Caco-2 (cell line): Measurements from ENCODE around the gene KDF1. TPM values are rescaled to one million over a fixed set of nuclear protein-coding genes. Genes with fewer than 3 reads are reported as not detected.

ENCODE experiments used
- BruUV-seq: library from RNA; stranded (reverse); fragments of 400-500 nt; replicated peaks from 2 replicates; lab custom pipeline; 2021; lab: Mats Ljungman, UMichigan
- CTCF ChIA-PET: fragments of 300-600 bp; sonication (Branson Sonifier 250); formaldehyde crosslinking; loops from one replicate; lab custom pipeline; 2022; ENCODE audit warnings: antibody characterized with exemption; lab: Charles Lee
- POLR2A ChIA-PET: fragments of 300-600 bp; sonication (Branson Sonifier 250); formaldehyde crosslinking; loops from one replicate; lab custom pipeline; 2022; ENCODE audit warnings: antibody characterized with exemption; lab: Charles Lee
- DNase-seq, 2 experiments: peaks; one replicate each; pipeline versions ENCODE4 v3.0.0 to v3.0.0-alpha.2; 2020 to 2022
- H3K27me3 ChIP-seq: replicated peaks from 2 replicates; pipeline ENCODE4 v1.6.0; 2011; ENCODE audit warnings: low read length; ENCODE audit not compliant: control insufficient read depth, insufficient read depth
- H3K36me3 ChIP-seq: 2 replicates; pipeline ENCODE4 v1.5.1; 2011; ENCODE audit warnings: low read length; ENCODE audit not compliant: control insufficient read depth, insufficient read depth
- H3K4me1 ChIP-seq: fragments of 250-450 bp; sonication (Bioruptor Pico); 2 replicates; pipeline ENCODE4 v1.5.1; 2020; ENCODE audit warnings: mild to moderate bottlenecking
- H3K4me3 ChIP-seq: 2 replicates; pipeline ENCODE4 v1.5.1; 2011; ENCODE audit warnings: low read depth, mild to moderate bottlenecking, control low read depth, low read length
- H3K9me3 ChIP-seq: fragments of 250-450 bp; sonication (Bioruptor Pico); 2 replicates; pipeline ENCODE4 v1.5.1; 2020; ENCODE audit warnings: mild to moderate bottlenecking, moderate library complexity
- H3K27ac Mint-ChIP-seq: one replicate; pipeline ENCODE4 v1.8.0; 2022; ENCODE audit warnings: mixed read lengths; ENCODE audit not compliant: unreplicated experiment
- H3K27me3 Mint-ChIP-seq: one replicate; pipeline ENCODE4 v1.8.0; 2022; ENCODE audit warnings: mixed read lengths; ENCODE audit not compliant: insufficient read depth, unreplicated experiment
- H3K36me3 Mint-ChIP-seq: one replicate; pipeline ENCODE4 v1.8.0; 2022; ENCODE audit warnings: mild to moderate bottlenecking, mixed read lengths; ENCODE audit not compliant: insufficient read depth, unreplicated experiment
- H3K4me1 Mint-ChIP-seq: one replicate; pipeline ENCODE4 v1.8.0; 2022; ENCODE audit warnings: low read depth, mixed read lengths; ENCODE audit not compliant: unreplicated experiment
- H3K4me3 Mint-ChIP-seq: one replicate; pipeline ENCODE4 v1.8.0; 2022; ENCODE audit warnings: mild to moderate bottlenecking, moderate library complexity, mixed read lengths; ENCODE audit not compliant: unreplicated experiment
- H3K9me3 Mint-ChIP-seq: one replicate; pipeline ENCODE4 v1.8.0; 2022; ENCODE audit warnings: mixed read lengths; ENCODE audit not compliant: unreplicated experiment
- CTCF ChIP-seq, 2 experiments: fragments of 200-600 bp in 1 of 2; IDR thresholded peaks; 1 replicate in 1 of 2; 2 replicates in 1 of 2; pipeline versions ENCODE4 v1.5.1 to v1.8.0; 2011 to 2022; ENCODE audit warnings: antibody characterized with exemption in 1 of 2, control low read depth in 1 of 2, inconsistent platforms in 1 of 2, low read depth in 1 of 2, low read length in 1 of 2, mild to moderate bottlenecking in 1 of 2, moderate library complexity in 1 of 2; ENCODE audit not compliant: insufficient read depth in 1 of 2, severe bottlenecking in 1 of 2, unreplicated experiment in 1 of 2
- intact Hi-C: fragments of 100-400 bp; cut with micrococcal nuclease; formaldehyde crosslinking; loops from one replicate; pipeline ENCODE4 v1.10.0; 2022; ENCODE audit not compliant: unreplicated experiment
- total RNA-seq: library from RNA; stranded (reverse); gene quantifications from 2 replicates; pipeline ENCODE4 v1.2.3, GENCODE V29; 2022

KDF1 gene
- total RNA-seq, 1 experiment from 2014 or later: 14.1 TPM

GRCh38 chr1:26957306-26957705 is 3.0 kb downstream of the KDF1 start:
- Histone ChIP-seq H3K4me1 (0 out of 2 replicates have a peak, but pooled peaks cover 2% of the 10 kb centered on the region), H3K9me3 (no peaks in the 10 kb centered on the region), H3K36me3 (peaks cover under 1% of the 10 kb centered on the region; the same call in 1 of the 2 replicates), H3K4me3 (no peak overlapping the region), H3K27me3 (no peaks in the 10 kb centered on the region)
- Mint-ChIP-seq H3K9me3 (no peaks in the 10 kb centered on the region), H3K4me3 (no peak overlapping the region), H3K36me3 (peaks cover 16% of the 10 kb centered on the region), H3K27me3 (no peaks in the 10 kb centered on the region), H3K4me1 (no peaks in the 10 kb centered on the region), H3K27ac (no peak overlapping the region)
- intact Hi-C loops: no loop called here
- TSS peak; percentile 10 for BruUV-seq
- no peak for TF ChIP-seq CTCF (IDR thresholded peaks at IDR 0.05; ENCODE audit: insufficient read depth in 1 of 2, low read depth in 1 of 2, low read length in 1 of 2, severe bottlenecking in 1 of 2, unreplicated experiment in 1 of 2)
- ChIA-PET CTCF (no interaction called here), POLR2A (interaction anchor here (0.7 kb wide), 1 partner anchor 51 kb away, joined by 6 read pairs; no protein-coding TSS in a partner anchor)
- no peak for DNase-seq

GRCh38 chr1:26956321-26956720 is 3.9 kb downstream of the KDF1 start:
- intact Hi-C loops: no loop called here
- 0 out of 2 replicates have a peak, but pooled peaks cover 2% of the 10 kb centered on the region for H3K4me1 ChIP-seq
- no peak overlapping the region for H3K4me3 ChIP-seq
- TF ChIP-seq CTCF (IDR thresholded peaks at IDR 0.05; ENCODE audit: insufficient read depth in 1 of 2, low read depth in 1 of 2, low read length in 1 of 2, severe bottlenecking in 1 of 2, unreplicated experiment in 1 of 2): no peak
- no peaks in the 10 kb centered on the region for H3K27me3 ChIP-seq
- CTCF ChIA-PET: no interaction called here
- no peaks in the 10 kb centered on the region for H3K4me1 Mint-ChIP-seq
- POLR2A ChIA-PET: no interaction called here
- H3K27ac Mint-ChIP-seq: no peak overlapping the region
- DNase-seq: no peak
- no TSS peak for BruUV-seq
- H3K36me3 Mint-ChIP-seq: peaks cover 25% of the 10 kb centered on the region
- H3K9me3 Mint-ChIP-seq: no peaks in the 10 kb centered on the region
- H3K9me3 ChIP-seq: no peaks in the 10 kb centered on the region
- no peaks in the 10 kb centered on the region for H3K27me3 Mint-ChIP-seq
- no peak overlapping the region for H3K4me3 Mint-ChIP-seq
- peaks cover 1% of the 10 kb centered on the region; the same call in 1 of the 2 replicates for H3K36me3 ChIP-seq

GRCh38 chr1:26953374-26953773 is 6.9 kb downstream of the KDF1 start:
- CTCF ChIA-PET: no interaction called here
- POLR2A ChIA-PET: no interaction called here
- no peaks in the 10 kb centered on the region for H3K27me3 Mint-ChIP-seq
- intact Hi-C loops: no loop called here
- no TSS peak for BruUV-seq
- no peaks in the 10 kb centered on the region for H3K27me3 ChIP-seq
- H3K9me3 Mint-ChIP-seq: no peaks in the 10 kb centered on the region
- H3K4me3 ChIP-seq: no peak overlapping the region
- no peaks in the 10 kb centered on the region for H3K4me1 Mint-ChIP-seq
- TF ChIP-seq CTCF (IDR thresholded peaks at IDR 0.05; ENCODE audit: insufficient read depth in 1 of 2, low read depth in 1 of 2, low read length in 1 of 2, severe bottlenecking in 1 of 2, unreplicated experiment in 1 of 2): no peak
- H3K36me3 ChIP-seq: peaks cover 1% of the 10 kb centered on the region; the same call in 1 of the 2 replicates
- H3K9me3 ChIP-seq: no peaks in the 10 kb centered on the region
- no peaks in the 10 kb centered on the region for H3K4me1 ChIP-seq
- H3K27ac Mint-ChIP-seq: no peak overlapping the region
- H3K36me3 Mint-ChIP-seq: peaks cover 36% of the 10 kb centered on the region
- H3K4me3 Mint-ChIP-seq: no peak overlapping the region
- no peak for DNase-seq
